NCI-H82 treated with DMSO at 0.1 percent for 48 hours (cell line): ENCODE results near the gene APP.

Source experiments
- DNase-seq: peaks from one replicate; lab custom pipeline; 2025; ENCODE audit not compliant: unreplicated experiment; lab: John Stamatoyannopoulos, UW

Gene APP

DNA sequence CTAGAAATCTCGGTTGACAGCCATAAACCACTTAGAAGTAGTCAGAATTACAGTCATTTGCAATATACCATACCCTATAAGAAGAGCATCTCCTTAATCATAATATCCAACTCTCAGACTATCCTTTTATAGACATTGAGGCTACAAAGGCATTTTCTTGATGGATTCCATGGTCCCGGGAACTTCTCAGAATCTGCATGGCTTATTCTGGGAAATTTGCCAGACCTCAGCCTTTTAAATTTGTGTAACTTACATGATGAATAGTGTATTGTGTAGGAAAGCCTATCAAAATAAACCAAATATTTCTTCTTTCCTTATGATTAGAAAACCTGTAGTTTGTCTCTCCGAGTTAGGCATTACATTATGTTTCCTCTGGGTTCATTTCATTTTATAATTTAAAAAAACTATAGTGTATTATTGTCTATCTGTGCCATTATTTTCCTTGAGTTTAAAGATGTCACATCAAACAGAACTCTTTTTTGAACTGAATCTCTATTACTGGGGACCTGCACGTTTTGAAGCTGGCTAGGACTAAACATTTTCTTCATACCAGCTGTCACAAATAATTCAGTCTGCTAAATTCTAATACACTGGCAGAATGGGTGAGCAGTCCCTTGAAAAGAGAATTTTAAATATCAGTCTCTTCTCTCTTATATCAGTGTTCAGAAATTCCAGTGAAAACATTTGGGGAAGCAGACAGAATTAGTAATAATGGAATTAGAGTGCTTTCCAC is 332.9 kb downstream of the APP start:
- DNase-seq: no peak

DNA sequence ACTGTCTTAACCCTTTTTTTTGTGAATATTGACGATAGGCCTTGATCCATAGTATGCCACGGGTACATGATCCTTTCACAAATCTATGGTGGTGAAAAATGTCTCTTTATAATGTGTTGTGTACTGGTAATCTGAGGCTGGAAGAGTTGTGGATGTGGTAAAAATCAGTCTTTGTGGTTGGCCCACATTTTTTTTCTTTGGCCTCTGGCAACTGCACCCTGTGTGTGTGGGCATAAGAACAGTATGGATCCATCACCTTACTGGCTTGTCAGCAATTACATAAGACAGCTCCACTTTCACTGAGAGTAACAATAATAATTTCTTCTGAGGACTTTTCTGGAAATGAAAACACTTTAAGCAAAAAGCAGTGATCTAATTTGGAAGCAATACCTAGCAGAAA is 334.2 kb downstream of the APP start:
- DNase-seq: no peak

DNA sequence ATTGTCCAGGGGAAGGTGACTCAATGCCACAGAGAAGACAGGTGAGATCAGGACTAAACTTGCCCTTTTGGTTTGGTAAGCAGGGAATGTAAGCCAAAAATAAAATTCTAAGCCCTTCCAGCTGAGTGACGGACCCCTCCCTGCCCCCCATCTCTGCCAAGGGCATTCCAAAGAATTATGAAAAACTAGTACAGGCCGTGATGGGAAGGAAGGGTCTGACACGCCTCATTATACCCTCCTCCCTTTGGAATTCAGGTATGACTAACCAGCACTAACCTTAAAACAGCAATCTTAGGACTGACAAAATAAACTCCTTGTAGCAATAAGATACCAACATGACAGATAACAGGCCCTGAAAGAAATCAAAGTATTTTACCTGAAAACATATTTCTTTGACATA is 336.2 kb downstream of the APP start:
- no peak for DNase-seq

DNA sequence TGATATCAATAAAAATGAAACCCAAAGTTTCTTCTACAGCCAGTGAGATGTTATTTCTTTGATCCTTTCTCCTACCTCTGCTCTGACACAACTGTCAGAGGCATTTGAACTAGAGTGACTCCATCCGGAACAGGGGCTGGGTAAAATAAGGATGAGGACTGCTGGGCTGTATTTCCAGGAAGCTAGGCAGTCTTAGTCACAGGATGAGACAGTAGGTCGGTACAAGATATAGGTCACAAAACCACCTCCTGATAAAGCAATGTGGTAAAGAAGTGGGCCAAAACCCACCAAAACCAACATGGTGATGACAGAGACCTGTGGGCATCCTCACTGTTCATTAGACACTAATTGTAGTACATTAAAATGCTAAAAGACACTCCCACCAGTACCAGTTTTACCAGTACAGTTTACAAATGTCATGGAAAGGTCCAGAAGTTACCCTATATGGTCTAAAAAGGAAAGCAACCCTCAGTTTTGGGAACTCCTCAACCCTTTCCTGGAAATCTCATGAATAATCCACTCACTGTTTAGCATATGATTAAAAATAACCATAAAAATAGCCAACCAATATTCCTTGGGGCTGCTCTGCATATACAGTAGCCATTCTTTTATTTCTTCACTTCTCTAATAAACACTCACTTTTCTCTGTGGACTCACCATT is 339.1 kb downstream of the APP start:
- no peak for DNase-seq
